Panc1 (cell line): Measurements from ENCODE around the gene ICOSLG. TPM values are rescaled to one million over a fixed set of nuclear protein-coding genes. Genes with fewer than 3 reads are reported as not detected.

Source experiments
- ATAC-seq: fragments of 200-7000 bp; cut with Tn5 transposase; 2 replicates; pipeline ENCODE4 v1.9.1; 2020; ENCODE audit warnings: mild to moderate bottlenecking, moderate library complexity
- BruUV-seq: library from RNA; stranded (reverse); fragments of 400-500 nt; replicated peaks from 2 replicates; lab custom pipeline; 2021; lab: Mats Ljungman, UMichigan
- CTCF ChIA-PET: fragments of 300-600 bp; sonication (Branson Sonifier 250); formaldehyde crosslinking; loops from one replicate; lab custom pipeline; 2022; ENCODE audit warnings: antibody characterized with exemption; lab: Charles Lee
- POLR2A ChIA-PET: fragments of 300-600 bp; sonication (Branson Sonifier 250); formaldehyde crosslinking; loops from one replicate; lab custom pipeline; 2022; ENCODE audit warnings: antibody characterized with exemption; lab: Charles Lee
- DNase-seq: peaks from one replicate; pipeline ENCODE4 v3.0.0-alpha.2; 2010; ENCODE audit warnings: low read depth, low spot score
- H3K27ac ChIP-seq: 2 replicates; pipeline ENCODE4 v1.5.1; 2011; ENCODE audit warnings: mild to moderate bottlenecking, low read length, inconsistent platforms
- H3K27me3 ChIP-seq: fragments of 200-500 bp; sonication (Bioruptor generic); 2 replicates; pipeline ENCODE4 v1.6.0; 2014; ENCODE audit warnings: low read length, inconsistent platforms; ENCODE audit not compliant: control insufficient read depth, insufficient read depth
- H3K36me3 ChIP-seq: fragments of 200-500 bp; sonication (Bioruptor generic); 2 replicates; pipeline ENCODE4 v1.5.1; 2014; ENCODE audit warnings: inconsistent platforms, mild to moderate bottlenecking, low read length, moderate library complexity; ENCODE audit not compliant: control insufficient read depth, insufficient read depth
- H3K4me1 ChIP-seq: 2 replicates; pipeline ENCODE4 v1.5.1; 2011; ENCODE audit warnings: inconsistent platforms, mild to moderate bottlenecking, low read length, moderate library complexity; ENCODE audit not compliant: control insufficient read depth, insufficient read depth
- H3K4me3 ChIP-seq, 2 experiments: 2 replicates each; pipeline ENCODE4 v1.5.1; 2011 to 2012; ENCODE audit warnings: low read depth in 2 of 2, low read length in 2 of 2, mild to moderate bottlenecking in 2 of 2, inconsistent platforms in 1 of 2, moderate library complexity in 1 of 2
- H3K9me3 ChIP-seq: fragments of 200-500 bp; sonication (Bioruptor generic); 2 replicates; pipeline ENCODE4 v1.5.1; 2014; ENCODE audit warnings: low read depth, mild to moderate bottlenecking, inconsistent platforms, low read length, moderate library complexity; ENCODE audit not compliant: control insufficient read depth, insufficient read depth
- CTCF ChIP-seq: fragments of 450-650 bp; IDR thresholded peaks from 2 replicates; pipeline ENCODE4 v1.5.1; 2017; ENCODE audit warnings: mild to moderate bottlenecking
- POLR2AphosphoS5 ChIP-seq: IDR thresholded peaks from 2 replicates; pipeline ENCODE4 v1.6.1; 2012; ENCODE audit warnings: mild to moderate bottlenecking, low read depth, low read length, moderate library complexity
- REST ChIP-seq, 2 experiments: IDR thresholded peaks; 2 replicates each; pipeline ENCODE4 v1.6.1; 2011 to 2012; ENCODE audit warnings: low read depth in 2 of 2, control low read depth in 1 of 2, low read length in 1 of 2, mild to moderate bottlenecking in 1 of 2, moderate library complexity in 1 of 2; ENCODE audit not compliant: insufficient read depth in 1 of 2
- SIN3A ChIP-seq: IDR thresholded peaks from 2 replicates; pipeline ENCODE4 v1.6.1; 2012; ENCODE audit warnings: low read depth, mild to moderate bottlenecking, low read length, moderate library complexity, borderline replicate concordance; ENCODE audit not compliant: insufficient read depth
- TCF7L2 ChIP-seq: IDR thresholded peaks from 2 replicates; pipeline ENCODE4 v1.6.1; 2011; ENCODE audit warnings: mild to moderate bottlenecking, low read depth, low read length, inconsistent platforms
- in situ Hi-C: cut with HindIII; loops from 2 replicates; pipeline ENCODE4 v1.10.0; 2016; ENCODE audit warnings: low sequenced_read_pairs, low pct_unique_long_range_greater_than_20kb
- intact Hi-C: fragments of 100-400 bp; cut with micrococcal nuclease; formaldehyde crosslinking; loops from one replicate; pipeline ENCODE4 v1.10.0; 2022; ENCODE audit not compliant: unreplicated experiment
- total RNA-seq: library from RNA; stranded (reverse); gene quantifications from one replicate; pipeline ENCODE4 v1.2.1, GENCODE V29; 2021; ENCODE audit not compliant: unreplicated experiment

ICOSLG gene
- total RNA-seq, 1 experiment from 2014 or later = 5.5 TPM

GRCh38 chr21:44272284-44272858, 31.6 kb upstream of the ICOSLG start:
- Histone ChIP-seq H3K27ac (no peak overlapping the region), H3K9me3 (no peaks in the 10 kb centered on the region), H3K4me3 (no peak overlapping the region), H3K36me3 (no peaks in the 10 kb centered on the region), H3K4me1 (no peaks in the 10 kb centered on the region), H3K27me3 (no peaks in the 10 kb centered on the region)
- intact Hi-C loops = no loop called here
- ATAC-seq (no peak), DNase-seq (no peak)
- ChIA-PET POLR2A (no interaction called here), CTCF (no interaction called here)
- in situ Hi-C loops = no loop called here
- no TSS peak for BruUV-seq
- no peak for TF ChIP-seq CTCF
- TF ChIP-seq REST (IDR thresholded peaks at IDR 0.05; ENCODE audit: insufficient read depth in 1 of 2, low read depth in 2 of 2, low read length in 1 of 2) = no peak
- no peak for TF ChIP-seq SIN3A
- TF ChIP-seq TCF7L2 = no peak
- no peak for TF ChIP-seq POLR2AphosphoS5

GRCh38 chr21:44271558-44272283, 31.0 kb upstream of the ICOSLG start:
- TF ChIP-seq SIN3A (no peak), REST (IDR thresholded peaks at IDR 0.05; ENCODE audit: insufficient read depth in 1 of 2, low read depth in 2 of 2, low read length in 1 of 2) (no peak), POLR2AphosphoS5 (no peak), CTCF (no peak), TCF7L2 (no peak)
- CTCF ChIA-PET = no interaction called here
- intact Hi-C loops (no loop called here), in situ Hi-C loops (no loop called here)
- Histone ChIP-seq H3K9me3 (no peaks in the 10 kb centered on the region), H3K4me3 (no peak overlapping the region), H3K4me1 (no peaks in the 10 kb centered on the region), H3K36me3 (no peaks in the 10 kb centered on the region), H3K27me3 (no peaks in the 10 kb centered on the region), H3K27ac (no peak overlapping the region)
- ATAC-seq (no peak), DNase-seq (no peak)
- no TSS peak for BruUV-seq
- POLR2A ChIA-PET = no interaction called here
